NCI-H1092 treated with DMSO at 0.1 percent for 48 hours (cell line): ENCODE results near the gene C19orf73.

Experiments used
- DNase-seq: peaks from one replicate; lab custom pipeline; 2025; lab: John Stamatoyannopoulos, UW

C19orf73 gene

GRCh38 chr19:49101160-49101559 is 17.8 kb downstream of the C19orf73 start:
- no peak for DNase-seq

GRCh38 chr19:49098795-49099194 is 20.1 kb downstream of the C19orf73 start:
- no peak for DNase-seq

- peak; percentile 61 for DNase-seq
Measured at GRCh38 chr19:49097453-49098288, 21.3 kb downstream of the C19orf73 start.

- DNase-seq = no peak
Measured at GRCh38 chr19:49094505-49095482, 24.1 kb downstream of the C19orf73 start.

GRCh38 chr19:49092686-49093085 is 26.3 kb downstream of the C19orf73 start:
- DNase-seq = no peak

- no peak for DNase-seq
Measured at GRCh38 chr19:49091391-49092038, 27.4 kb downstream of the C19orf73 start.

GRCh38 chr19:49086296-49086695 is 32.6 kb downstream of the C19orf73 start:
- DNase-seq = no peak

- peak; percentile 24 for DNase-seq
Measured at GRCh38 chr19:49085868-49086232, 33.1 kb downstream of the C19orf73 start.

- DNase-seq = peak; percentile 97
Measured at GRCh38 chr19:49085020-49085867, 33.7 kb downstream of the C19orf73 start, which contains the start of gene SNRNP70. Gene SNRNP70, plus strand, starts transcription at chr19:49085451. Its CDS starts 964 bp downstream, at chr19:49086415.

- no peak for DNase-seq
Measured at GRCh38 chr19:49084206-49085019, 34.5 kb downstream of the C19orf73 start.

GRCh38 chr19:49081273-49081672 is 37.7 kb downstream of the C19orf73 start:
- no peak for DNase-seq

GRCh38 chr19:49080392-49080791 is 38.6 kb downstream of the C19orf73 start:
- DNase-seq = no peak

- DNase-seq = peak; percentile 30
Measured at GRCh38 chr19:49074869-49075268, 44.1 kb downstream of the C19orf73 start.

- no peak for DNase-seq
Measured at GRCh38 chr19:49073514-49074378, 45.2 kb downstream of the C19orf73 start.

- DNase-seq = no peak
Measured at GRCh38 chr19:49071860-49072547, 46.9 kb downstream of the C19orf73 start.

GRCh38 chr19:49070416-49070815 is 48.5 kb downstream of the C19orf73 start:
- no peak for DNase-seq

GRCh38 chr19:49069026-49069425 is 49.9 kb downstream of the C19orf73 start:
- DNase-seq = no peak
